MM.1S (cell line): ENCODE measurements around the gene ELP4.

ENCODE experiments used
- CTCF ChIP-seq: fragments of 300-600 bp; sonication (generic); IDR thresholded peaks from 2 replicates; pipeline ENCODE4 v1.5.1; 2016; ENCODE audit warnings: antibody characterized with exemption, low read length, mixed read lengths
- EZH2 ChIP-seq: fragments of 300-600 bp; sonication (generic); optimal IDR thresholded peaks from 2 replicates; pipeline ENCODE3; 2017; ENCODE audit warnings: low read depth, mild to moderate bottlenecking, antibody characterized with exemption, low read length, mixed read lengths

- TF ChIP-seq EZH2 (no peak), CTCF (no peak)
Measured at GRCh38 chr11:31617246-31617645, 107.7 kb downstream of the ELP4 start.
